ENCODE results near the gene SELL.
"Not testable (repeated sequence)": the region's sequence is repeated elsewhere in the genome, so short reads cannot be mapped to it uniquely, and the experiment has no call there.

SELL gene

GRCh38 chr1:169704797-169705196 lies 6.6 kb downstream of the SELL start:
- no peak for DNase-seq (ENCODE audit: low read depth)

GRCh38 chr1:169701261-169702005 lies 10.0 kb downstream of the SELL start:
- DNase-seq (ENCODE audit: low read depth) = no peak

- DNase-seq (ENCODE audit: low read depth) = no peak
Measured at GRCh38 chr1:169699707-169700106, 11.7 kb downstream of the SELL start.

GRCh38 chr1:169698976-169699375 lies 12.4 kb downstream of the SELL start:
- DNase-seq (ENCODE audit: low read depth) = no peak

GRCh38 chr1:169697755-169698154 lies 13.7 kb downstream of the SELL start:
- DNase-seq (ENCODE audit: low read depth) = no peak

GRCh38 chr1:169696273-169697100 lies 14.9 kb downstream of the SELL start:
- DNase-seq (ENCODE audit: low read depth) = no peak

- DNase-seq (ENCODE audit: low read depth) = no peak
Measured at GRCh38 chr1:169694304-169695075, 16.9 kb downstream of the SELL start.

GRCh38 chr1:169692756-169693460 lies 18.5 kb downstream of the SELL start:
- no peak for DNase-seq (ENCODE audit: low read depth)

GRCh38 chr1:169690489-169690888 lies 20.9 kb downstream of the SELL start:
- no peak for DNase-seq (ENCODE audit: low read depth)

- DNase-seq (ENCODE audit: low read depth) = no peak
Measured at GRCh38 chr1:169689395-169689794, 22.0 kb downstream of the SELL start.

GRCh38 chr1:169688377-169688776 lies 23.0 kb downstream of the SELL start:
- DNase-seq (ENCODE audit: low read depth) = not testable (repeated sequence)

- no peak for DNase-seq (ENCODE audit: low read depth)
Measured at GRCh38 chr1:169683661-169684060, 27.8 kb downstream of the SELL start.

GRCh38 chr1:169683168-169683567 lies 28.3 kb downstream of the SELL start:
- not testable (repeated sequence) for DNase-seq (ENCODE audit: low read depth)

GRCh38 chr1:169682071-169682470 lies 29.3 kb downstream of the SELL start:
- DNase-seq (ENCODE audit: low read depth) = no peak

GRCh38 chr1:169681140-169681539 lies 30.3 kb downstream of the SELL start:
- DNase-seq (ENCODE audit: low read depth) = no peak

GRCh38 chr1:169680377-169681019 lies 30.9 kb downstream of the SELL start:
- no peak for DNase-seq (ENCODE audit: low read depth)

- DNase-seq (ENCODE audit: low read depth) = no peak
Measured at GRCh38 chr1:169679692-169680091, 31.7 kb downstream of the SELL start.

- no peak for DNase-seq (ENCODE audit: low read depth)
Measured at GRCh38 chr1:169676001-169676400, 35.4 kb downstream of the SELL start.

GRCh38 chr1:169670836-169671235 lies 40.6 kb downstream of the SELL start:
- no peak for DNase-seq (ENCODE audit: low read depth)

GRCh38 chr1:169670244-169670643 lies 41.2 kb downstream of the SELL start:
- DNase-seq (ENCODE audit: low read depth) = not testable (repeated sequence)
